Gastroesophageal sphincter (tissue), 3 donors: ENCODE data around the gene MAML3.

Experiments
- CTCF ChIP-seq, 4 experiments: fragments of 200-600 bp in 2 of 4; fragments of 450-650 bp in 2 of 4; sonication (generic) in 1 of 4; IDR thresholded peaks; one replicate each; pipeline ENCODE4 v1.5.1; 2017 to 2019; ENCODE audit warnings: antibody characterized with exemption in 4 of 4, mild to moderate bottlenecking in 2 of 4, moderate library complexity in 2 of 4
- EP300 ChIP-seq: sonication (generic); formaldehyde crosslinking; IDR thresholded peaks from one replicate; pipeline ENCODE4 v1.6.1; 2017; ENCODE audit warnings: antibody characterized with exemption, mild to moderate bottlenecking
- POLR2A ChIP-seq, 2 donors: fragments of 450-650 bp; IDR thresholded peaks; one replicate each; pipeline ENCODE4 v1.6.1; 2017; ENCODE audit warnings: antibody characterized with exemption in 2 of 2, mild to moderate bottlenecking in 2 of 2, moderate library complexity in 1 of 2
- POLR2AphosphoS5 ChIP-seq: sonication (generic); formaldehyde crosslinking; IDR thresholded peaks from one replicate; pipeline ENCODE4 v1.6.1; 2017; ENCODE audit warnings: antibody characterized with exemption

GRCh38 chr4:140012688-140013486 is 141.1 kb downstream of the MAML3 start:
- TF ChIP-seq POLR2AphosphoS5 (peak; percentile 22), CTCF (IDR thresholded peaks at IDR 0.05) (peak; percentile 12 to 68 (median 50)), POLR2A (IDR thresholded peaks at IDR 0.05) (no peak), EP300 (no peak)
